ENCODE data around the gene FILIP1. TPM values are rescaled to one million over a fixed set of nuclear protein-coding genes. Genes with fewer than 3 reads are reported as not detected.

The FILIP1 gene
- total and polyA plus RNA-seq, 2 of the 4 experiments (the other 2 are of a cell fraction) = under 0.01 to 0.03 TPM

DNA sequence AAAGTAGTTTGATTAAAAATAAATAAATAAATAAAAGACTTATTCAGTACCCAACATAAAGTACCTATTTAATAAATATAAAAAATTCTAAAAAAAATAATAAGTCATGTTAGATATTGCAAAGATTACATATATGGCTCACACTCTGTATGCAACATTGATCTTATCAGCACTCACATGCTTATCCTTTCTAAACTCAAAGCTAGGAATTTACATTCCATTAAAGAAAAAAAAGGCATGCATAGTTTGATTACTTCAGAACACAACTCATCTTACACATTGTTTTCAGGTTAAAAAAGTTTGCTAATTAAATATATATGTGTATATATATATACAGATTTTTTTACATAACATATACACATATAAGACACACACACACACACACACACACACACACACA, 96.4 kb downstream of the FILIP1 start:
- no TSS peak for BruUV-seq (replicated peaks)
- CTCF ChIA-PET = interaction anchor here (0.5 to 0.6 kb wide), 2 partner anchors 42 to 218 kb away, joined by 3 to 10 read pairs; no protein-coding TSS in a partner anchor

More for the DNA sequence above, 96.4 kb downstream of the FILIP1 start:
- no peak overlapping the region for H2BK20ac ChIP-seq (ENCODE audit: low read depth, low read length)
- no peak overlapping the region for H3K9ac ChIP-seq (ENCODE audit: low read depth, low read length)
- no peak for DNase-seq
- no peak for ATAC-seq (ENCODE audit: low read depth)
- H3K23ac ChIP-seq (ENCODE audit: low read depth, low read length) = no peak overlapping the region
- H3K4ac ChIP-seq (ENCODE audit: low read depth, low read length) = no peak overlapping the region
- H4K91ac ChIP-seq (ENCODE audit: insufficient read depth, low read depth, low read length) = no peak overlapping the region
- H3K56ac ChIP-seq (ENCODE audit: extremely low read depth, insufficient read depth, low read length) = no peak overlapping the region
- TF ChIP-seq RFX5 (IDR thresholded peaks at IDR 0.05; ENCODE audit: low read depth, low read length) = no peak
- no peak for TF ChIP-seq NFE2L2 (IDR thresholded peaks at IDR 0.05; ENCODE audit: low read depth, low read length)
- TF ChIP-seq, protein P1, sequence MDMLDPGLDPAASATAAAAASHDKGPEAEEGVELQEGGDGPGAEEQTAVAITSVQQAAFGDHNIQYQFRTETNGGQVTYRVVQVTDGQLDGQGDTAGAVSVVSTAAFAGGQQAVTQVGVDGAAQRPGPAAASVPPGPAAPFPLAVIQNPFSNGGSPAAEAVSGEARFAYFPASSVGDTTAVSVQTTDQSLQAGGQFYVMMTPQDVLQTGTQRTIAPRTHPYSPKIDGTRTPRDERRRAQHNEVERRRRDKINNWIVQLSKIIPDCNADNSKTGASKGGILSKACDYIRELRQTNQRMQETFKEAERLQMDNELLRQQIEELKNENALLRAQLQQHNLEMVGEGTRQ (IDR thresholded peaks at IDR 0.05; ENCODE audit: low read depth, low read length) = no peak
- TF ChIP-seq, protein P2, sequence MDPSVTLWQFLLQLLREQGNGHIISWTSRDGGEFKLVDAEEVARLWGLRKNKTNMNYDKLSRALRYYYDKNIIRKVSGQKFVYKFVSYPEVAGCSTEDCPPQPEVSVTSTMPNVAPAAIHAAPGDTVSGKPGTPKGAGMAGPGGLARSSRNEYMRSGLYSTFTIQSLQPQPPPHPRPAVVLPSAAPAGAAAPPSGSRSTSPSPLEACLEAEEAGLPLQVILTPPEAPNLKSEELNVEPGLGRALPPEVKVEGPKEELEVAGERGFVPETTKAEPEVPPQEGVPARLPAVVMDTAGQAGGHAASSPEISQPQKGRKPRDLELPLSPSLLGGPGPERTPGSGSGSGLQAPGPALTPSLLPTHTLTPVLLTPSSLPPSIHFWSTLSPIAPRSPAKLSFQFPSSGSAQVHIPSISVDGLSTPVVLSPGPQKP (IDR thresholded peaks at IDR 0.05; ENCODE audit: borderline replicate concordance, low read depth, low read length) = no peak
- no peak for TF ChIP-seq SMC3 (IDR thresholded peaks at IDR 0.05; ENCODE audit: low read depth, low read length)
- no peak for TF ChIP-seq RCOR1 (IDR thresholded peaks at IDR 0.05; ENCODE audit: insufficient replicate concordance, low read length)
- TF ChIP-seq CEBPB (IDR thresholded peaks at IDR 0.05; ENCODE audit: low read depth, low read length) = no peak
- POLR2A ChIA-PET (ENCODE audit: unreplicated experiment) = no interaction called here
- no peak overlapping the region for H2BK120ac ChIP-seq (ENCODE audit: low read depth, low read length)
- H3K9me3 ChIP-seq (ENCODE audit: control insufficient read depth, insufficient read depth, low read length) = no peaks in the 10 kb centered on the region
- dilution Hi-C loops (cut with HindIII; ENCODE audit: low sequenced_read_pairs, unreplicated experiment) = no loop called here
- in situ Hi-C loops (cut with MboI; ENCODE audit: low sequenced_read_pairs) = no loop called here
- H2BK5ac ChIP-seq (ENCODE audit: low read depth, low read length, poor library complexity, severe bottlenecking) = no peak overlapping the region
- H3K27ac ChIP-seq (ENCODE audit: insufficient read depth, low read length) = no peak overlapping the region
- H2AK5ac ChIP-seq (ENCODE audit: low read depth, low read length) = no peak overlapping the region
- H3K27me3 ChIP-seq (ENCODE audit: control insufficient read depth, insufficient read depth, low read length) = no peaks in the 10 kb centered on the region
- H4K5ac ChIP-seq (ENCODE audit: low read depth, low read length) = no peak overlapping the region
- peaks cover 2% of the 10 kb centered on the region for H3K4me1 ChIP-seq (ENCODE audit: control insufficient read depth, insufficient read depth, low read length)
- H3K4me3 ChIP-seq (ENCODE audit: insufficient read depth, low read depth, low read length) = no peak overlapping the region
- H3K9me1 ChIP-seq (ENCODE audit: insufficient read depth, low read length) = peaks cover 5% of the 10 kb centered on the region; the same call in 1 of the 2 replicates
- H3K4me2 ChIP-seq (ENCODE audit: low read depth, low read length) = no peak overlapping the region
- no peak overlapping the region for H2AK9ac ChIP-seq (replicated peaks; ENCODE audit: low read depth, low read length, poor library complexity)
- H2AFZ ChIP-seq (replicated peaks; ENCODE audit: low read length, poor library complexity) = no peak overlapping the region
- H3K14ac ChIP-seq (replicated peaks; ENCODE audit: low read depth, low read length) = no peak overlapping the region
- H2BK15ac ChIP-seq (ENCODE audit: low read depth, low read length) = no peak overlapping the region; the same call in 2 of the 3 replicates
- no peaks in the 10 kb centered on the region for H3K79me1 ChIP-seq (ENCODE audit: low read depth in 1 of 2, low read length in 2 of 2)
- no peak overlapping the region; the same call in 1 of the 2 replicates for H3K18ac ChIP-seq (ENCODE audit: low read depth, low read length)
- H4K20me1 ChIP-seq (ENCODE audit: insufficient read depth, low read length) = no peaks in the 10 kb centered on the region
- intact Hi-C loops (cut with micrococcal nuclease) = loop anchor here (5.0 kb wide), 1 partner anchor 90 kb away; no protein-coding TSS in a partner anchor
- no peak overlapping the region for H4K8ac ChIP-seq (ENCODE audit: low read depth in 2 of 2, low read length in 2 of 2)
- H3K36me3 ChIP-seq (ENCODE audit: control insufficient read depth, insufficient read depth, low read length) = no peaks in the 10 kb centered on the region

Data from IMR-90 (cell line).